ENCODE data around the gene ZNF45. TPM values are rescaled to one million over a fixed set of nuclear protein-coding genes. Genes with fewer than 3 reads are reported as not detected.
A peak's percentile ranks its signal among the peaks of the same experiment; 100 is the strongest.

ZNF45 gene
- total and polyA plus RNA-seq, 10 donors = 3.9 to 24.5 (median 14.7) TPM

DNA sequence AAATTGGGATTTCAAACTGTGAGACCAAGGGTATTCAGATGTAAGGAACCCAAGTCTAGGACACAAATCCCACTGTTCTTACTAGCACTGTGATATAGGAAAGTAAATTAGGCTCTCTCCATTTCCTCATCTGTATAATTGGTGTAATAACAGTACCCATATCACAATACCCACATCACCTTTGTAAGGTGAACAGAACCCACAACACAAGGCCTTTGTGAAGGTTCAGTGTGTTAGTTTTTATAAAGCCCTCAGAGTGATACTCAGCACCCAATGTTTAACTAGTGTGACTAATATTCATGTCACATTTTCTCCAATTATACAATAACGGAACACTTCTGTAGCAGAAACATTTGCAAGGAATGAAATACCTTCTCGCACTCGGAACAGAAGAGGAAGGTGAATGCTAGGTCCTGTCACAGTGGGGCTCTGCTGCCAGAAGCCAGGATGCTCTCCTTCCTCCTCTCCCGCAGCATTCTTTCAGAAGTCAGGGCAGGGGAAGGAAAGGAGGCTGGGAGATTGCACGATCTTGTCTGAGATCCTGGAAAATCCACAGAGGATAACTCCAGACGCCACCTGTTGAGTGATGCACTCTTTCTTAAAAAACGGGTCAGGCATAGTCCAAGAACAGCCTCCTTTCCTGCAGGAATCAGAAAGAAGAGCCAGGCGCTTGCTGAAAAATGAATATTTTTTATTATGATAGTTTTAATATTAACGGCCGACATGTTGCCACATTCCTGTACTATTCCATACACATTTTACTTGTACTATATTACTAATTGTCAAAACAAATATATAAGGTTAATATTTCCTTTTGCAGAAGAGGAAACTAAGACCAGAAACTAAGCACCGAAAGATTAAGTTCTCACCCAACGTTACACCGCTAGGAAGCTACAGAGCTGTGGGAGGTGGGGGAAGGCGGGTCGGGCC, 762 bp downstream of the ZNF45 start:
- peaks cover 14 to 42% (median 35%) of the 10 kb centered on the region in 6 donors for H3K36me3 ChIP-seq
- no peaks in the 10 kb centered on the region for H3K27me3 ChIP-seq (replicated peaks in 1 of 7)
- peak overlapping the region; percentile 55 to 74 (median 67) for H3K4me3 ChIP-seq
- intact Hi-C loops (cut with DNase I; ENCODE audit: low total_unique reads) = loop anchor here (10.0 kb wide), 1 partner anchor 50 kb away; the partner anchor contains the start of gene ZNF155
- peak overlapping the region; percentile 57 to 90 (median 86) for H3K27ac ChIP-seq
- WGBS, 5 donors = 6 to 10% (median 9%) methylated on average over 15 of the region's 15 CpGs
- H3K4me1 ChIP-seq = peaks cover 6 to 35% (median 24%) of the 10 kb centered on the region in 6 donors
- DNase-seq = no peak
- no peak for TF ChIP-seq POLR2AphosphoS5 (IDR thresholded peaks at IDR 0.05)
- TF ChIP-seq POLR2A (IDR thresholded peaks at IDR 0.05) = no peak
- TF ChIP-seq CTCF (IDR thresholded peaks at IDR 0.05 in 8 of 11, conservative IDR thresholded peaks at IDR 0.05 in 3 of 11) = no peak
- H3K9me3 ChIP-seq = peaks cover 0 to 8% (median 4%) of the 10 kb centered on the region in 8 donors

DNA sequence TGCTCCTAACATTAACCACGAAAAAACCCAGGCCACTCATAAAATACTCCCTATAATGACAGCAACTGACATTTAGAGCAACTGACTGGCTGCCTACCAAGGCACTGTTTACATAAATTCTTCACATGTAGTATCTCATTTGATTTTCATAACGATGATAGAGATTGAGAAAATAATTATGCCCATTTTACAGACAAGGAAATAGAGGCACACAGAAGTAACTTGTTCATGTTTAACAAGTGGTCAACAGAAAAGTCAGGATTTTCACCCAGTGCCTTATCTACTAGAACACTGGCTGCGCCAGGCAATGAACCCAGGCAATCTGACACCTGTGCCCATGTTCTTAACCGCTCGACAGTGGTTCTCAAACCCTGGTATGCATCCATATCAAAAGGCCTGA, 6.3 kb downstream of the ZNF45 start:
- H3K27me3 ChIP-seq (replicated peaks in 1 of 7) = no peaks in the 10 kb centered on the region
- H3K27ac ChIP-seq = no peak overlapping the region
- TF ChIP-seq POLR2A (IDR thresholded peaks at IDR 0.05) = no peak
- TF ChIP-seq CTCF (IDR thresholded peaks at IDR 0.05 in 8 of 11, conservative IDR thresholded peaks at IDR 0.05 in 3 of 11) = no peak
- no peak for TF ChIP-seq POLR2AphosphoS5 (IDR thresholded peaks at IDR 0.05)
- peaks cover 21 to 97% (median 88%) of the 10 kb centered on the region in 6 donors for H3K36me3 ChIP-seq
- WGBS, 5 donors = 93 to 97% (median 97%) methylated on average over 5 of the region's 5 CpGs
- intact Hi-C loops (cut with DNase I; ENCODE audit: low total_unique reads) = no loop called here
- H3K9me3 ChIP-seq = peaks cover 0 to 38% (median 11%) of the 10 kb centered on the region in 8 donors
- no peak overlapping the region for H3K4me3 ChIP-seq
- peaks cover under 1 to 18% (median 9%) of the 10 kb centered on the region in 6 donors for H3K4me1 ChIP-seq
- no peak for DNase-seq

GRCh38 chr19:43923875-43924274, 11.2 kb downstream of the ZNF45 start:
- Histone ChIP-seq H3K27ac (no peak overlapping the region), H3K4me3 (no peak overlapping the region), H3K4me1 (no peaks in the 10 kb centered on the region), H3K9me3 (peaks cover 0 to 84% (median 57%) of the 10 kb centered on the region in 8 donors), H3K27me3 (replicated peaks in 1 of 7) (no peaks in the 10 kb centered on the region), H3K36me3 (peaks cover 22 to 100% (median 97%) of the 10 kb centered on the region in 6 donors)
- intact Hi-C loops (cut with DNase I; ENCODE audit: low total_unique reads) = no loop called here
- no peak for TF ChIP-seq CTCF (IDR thresholded peaks at IDR 0.05 in 8 of 11, conservative IDR thresholded peaks at IDR 0.05 in 3 of 11)
- TF ChIP-seq POLR2A (IDR thresholded peaks at IDR 0.05) = no peak
- TF ChIP-seq POLR2AphosphoS5 (IDR thresholded peaks at IDR 0.05) = no peak
- DNase-seq = no peak

DNA sequence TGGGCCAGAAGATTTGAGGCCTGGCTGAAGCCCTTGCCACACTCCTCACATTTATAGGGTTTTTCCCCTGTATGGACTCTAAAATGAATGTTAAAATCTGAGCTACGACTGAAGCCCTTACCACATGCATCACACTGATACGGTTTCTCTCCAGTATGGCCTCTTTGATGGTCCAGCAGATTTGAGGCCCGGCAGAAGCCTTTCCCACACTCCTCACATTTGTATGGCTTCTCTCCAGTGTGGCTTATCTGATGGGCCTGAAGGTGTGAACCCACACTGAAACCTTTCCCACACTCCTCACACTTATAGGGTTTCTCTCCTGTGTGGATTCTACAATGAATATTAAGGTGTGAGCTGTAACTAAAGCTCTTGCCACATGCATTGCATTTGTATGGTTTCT, 21.0 kb downstream of the ZNF45 start:
- no peak for TF ChIP-seq POLR2AphosphoS5 (IDR thresholded peaks at IDR 0.05)
- peaks cover 48 to 66% (median 59%) of the 10 kb centered on the region in 6 donors for H3K36me3 ChIP-seq

More for the DNA sequence above, 21.0 kb downstream of the ZNF45 start:
- intact Hi-C loops (cut with DNase I; ENCODE audit: low total_unique reads) = no loop called here
- no peak overlapping the region for H3K27ac ChIP-seq
- no peaks in the 10 kb centered on the region for H3K27me3 ChIP-seq (replicated peaks in 1 of 7)
- no peaks in the 10 kb centered on the region for H3K4me1 ChIP-seq
- no peak for DNase-seq
- no peak overlapping the region for H3K4me3 ChIP-seq
- 64 to 96% (median 81%) methylated on average over 3 of the region's 3 CpGs for WGBS, 5 donors
- peaks cover 50 to 100% (median 100%) of the 10 kb centered on the region in 8 donors for H3K9me3 ChIP-seq

Measured in spleen (tissue), 11 donors.